22Rv1 (cell line): Measurements from ENCODE around the gene TNFRSF25.
A peak's percentile ranks its signal among the peaks of the same experiment; 100 is the strongest.

Experiments used
- CTCF ChIP-seq: fragments of 450-650 bp; IDR thresholded peaks from 2 replicates; pipeline ENCODE4 v1.5.1; 2017; ENCODE audit warnings: mild to moderate bottlenecking
- ZFX ChIP-seq: fragments of 450-650 bp; IDR thresholded peaks from 2 replicates; pipeline ENCODE4 v1.6.1; 2017; ENCODE audit warnings: antibody characterized with exemption, borderline replicate concordance

- TF ChIP-seq CTCF (peak; percentile 56), ZFX (no peak)
Observed at GRCh38 chr1:6483017-6483760, 17.2 kb upstream of the TNFRSF25 start.
